Skeletal muscle tissue (tissue), 4 donors: Measurements from ENCODE around the gene RAB4A. TPM values are rescaled to one million over a fixed set of nuclear protein-coding genes. Genes with fewer than 3 reads are reported as not detected.
A peak's percentile ranks its signal among the peaks of the same experiment; 100 is the strongest.

Experiments
- H3K27ac ChIP-seq: one replicate; pipeline ENCODE4 v1.7.0; 2013; ENCODE audit warnings: mild to moderate bottlenecking, low read depth, low read length, inconsistent platforms
- H3K27me3 ChIP-seq, 3 donors: one replicate each; pipeline ENCODE4 v1.7.0; 2013; ENCODE audit warnings: low read length in 3 of 3; ENCODE audit not compliant: control insufficient read depth in 3 of 3, insufficient read depth in 3 of 3
- H3K36me3 ChIP-seq, 3 donors: one replicate each; pipeline ENCODE4 v1.7.0; 2013; ENCODE audit warnings: low read length in 3 of 3; ENCODE audit not compliant: control insufficient read depth in 3 of 3, insufficient read depth in 3 of 3
- H3K4me1 ChIP-seq, 3 donors: one replicate each; pipeline ENCODE4 v1.7.0; 2013; ENCODE audit warnings: low read length in 3 of 3, mild to moderate bottlenecking in 3 of 3; ENCODE audit not compliant: control insufficient read depth in 3 of 3, insufficient read depth in 3 of 3
- H3K4me3 ChIP-seq, 3 donors: one replicate each; pipeline ENCODE4 v1.7.0; 2013; ENCODE audit warnings: low read length in 3 of 3
- H3K9ac ChIP-seq, 3 donors: one replicate each; pipeline ENCODE4 v1.7.0; 2013; ENCODE audit warnings: low read length in 3 of 3, mild to moderate bottlenecking in 3 of 3, moderate library complexity in 2 of 3, low read depth in 1 of 3
- H3K9me3 ChIP-seq, 3 donors: one replicate each; pipeline ENCODE4 v1.7.0; 2013; ENCODE audit warnings: low read length in 3 of 3; ENCODE audit not compliant: control insufficient read depth in 3 of 3
- total RNA-seq: library from RNA; depleted of rRNA; stranded (reverse); fragments of >200 nt; gene quantifications from one replicate; pipeline ENCODE4 v1.2.3, GENCODE V29; 2014
- donor health status: Osteomylitis.

The RAB4A gene
- total RNA-seq, 1 donor from 2014 or later, result 25.1 TPM

DNA sequence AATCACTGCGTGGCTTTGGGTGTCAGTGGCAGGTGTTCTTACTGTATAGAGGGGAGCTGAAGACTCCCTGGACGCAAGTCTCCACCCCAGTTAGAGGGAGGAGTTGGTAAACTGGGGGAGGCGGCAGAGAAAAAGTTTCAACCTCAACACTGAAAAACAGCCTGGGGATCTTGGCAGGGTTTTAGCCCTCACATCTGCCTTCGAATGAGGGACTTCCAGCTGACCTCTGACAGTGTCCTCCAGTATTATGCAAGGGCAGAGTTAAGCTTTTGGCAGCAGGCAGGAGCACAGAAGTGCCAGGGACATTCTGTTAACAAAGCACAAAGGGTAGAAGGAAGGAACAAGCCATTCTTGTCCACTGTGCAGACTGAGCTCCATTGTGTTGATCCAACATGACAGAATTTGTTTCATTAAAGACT lies 41.2 kb upstream of the RAB4A start:
- Histone ChIP-seq H3K27ac (peak overlapping the region; percentile 67), H3K9me3 (no peaks in the 10 kb centered on the region), H3K36me3 (no peaks in the 10 kb centered on the region), H3K4me1 (peaks cover 20 to 31% (median 25%) of the 10 kb centered on the region in 3 donors), H3K4me3 (peak overlapping the region; percentile 33 to 68 (median 56)), H3K27me3 (no peaks in the 10 kb centered on the region), H3K9ac (peak overlapping the region in 2 of 3 donors; percentile 45 to 77)

GRCh38 chr1:229230140-229230892 lies 40.6 kb upstream of the RAB4A start:
- Histone ChIP-seq H3K9ac (peak overlapping the region; percentile 19 to 77 (median 27)), H3K4me3 (peak overlapping the region; percentile 11 to 56 (median 33)), H3K36me3 (no peaks in the 10 kb centered on the region), H3K4me1 (peaks cover 20 to 31% (median 25%) of the 10 kb centered on the region in 3 donors), H3K27me3 (no peaks in the 10 kb centered on the region), H3K27ac (peak overlapping the region; percentile 67), H3K9me3 (no peaks in the 10 kb centered on the region)

GRCh38 chr1:229230893-229231753 lies 39.8 kb upstream of the RAB4A start:
- Histone ChIP-seq H3K9ac (no peak overlapping the region), H3K9me3 (no peaks in the 10 kb centered on the region), H3K4me3 (no peak overlapping the region), H3K27ac (peak overlapping the region; percentile 67), H3K27me3 (no peaks in the 10 kb centered on the region), H3K36me3 (no peaks in the 10 kb centered on the region), H3K4me1 (peaks cover 20 to 31% (median 25%) of the 10 kb centered on the region in 3 donors)

GRCh38 chr1:229231754-229232119 lies 39.2 kb upstream of the RAB4A start:
- H3K4me1 ChIP-seq, result peaks cover 20 to 31% (median 25%) of the 10 kb centered on the region in 3 donors
- no peak overlapping the region for H3K9ac ChIP-seq
- H3K27me3 ChIP-seq, result no peaks in the 10 kb centered on the region
- no peak overlapping the region for H3K27ac ChIP-seq
- no peaks in the 10 kb centered on the region for H3K9me3 ChIP-seq
- no peaks in the 10 kb centered on the region for H3K36me3 ChIP-seq
- H3K4me3 ChIP-seq, result no peak overlapping the region

- H3K9ac ChIP-seq, result no peak overlapping the region
- no peak overlapping the region for H3K27ac ChIP-seq
- peaks cover 11 to 18% (median 18%) of the 10 kb centered on the region in 3 donors for H3K4me1 ChIP-seq
- H3K9me3 ChIP-seq, result no peaks in the 10 kb centered on the region
- no peak overlapping the region for H3K4me3 ChIP-seq
- H3K36me3 ChIP-seq, result no peaks in the 10 kb centered on the region
- no peaks in the 10 kb centered on the region for H3K27me3 ChIP-seq
Observed at GRCh38 chr1:229234870-229235472, 35.9 kb upstream of the RAB4A start.

DNA sequence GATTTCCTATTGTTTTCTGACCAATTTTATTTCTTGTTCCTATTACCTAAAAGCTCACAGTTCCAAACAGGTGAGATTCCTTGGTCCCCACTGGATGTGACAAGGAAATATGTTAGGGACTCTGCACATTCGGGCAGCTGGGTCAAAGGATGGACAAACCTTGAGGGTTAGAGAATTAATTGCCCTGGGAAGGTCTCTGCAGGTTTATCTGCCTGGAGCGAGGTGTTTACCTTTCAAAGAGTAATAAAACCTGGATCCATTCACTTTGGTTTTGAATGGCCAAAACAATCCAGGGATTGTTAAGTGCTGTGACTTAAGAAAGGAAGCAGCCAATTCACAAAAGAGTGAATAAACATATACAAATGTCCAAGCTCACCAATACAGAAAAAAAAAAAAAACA lies 33.6 kb upstream of the RAB4A start:
- Histone ChIP-seq H3K27me3 (no peaks in the 10 kb centered on the region), H3K4me3 (no peak overlapping the region), H3K4me1 (peaks cover 3 to 5% (median 3%) of the 10 kb centered on the region in 3 donors), H3K9me3 (no peaks in the 10 kb centered on the region), H3K9ac (no peak overlapping the region), H3K27ac (no peak overlapping the region), H3K36me3 (no peaks in the 10 kb centered on the region)

DNA sequence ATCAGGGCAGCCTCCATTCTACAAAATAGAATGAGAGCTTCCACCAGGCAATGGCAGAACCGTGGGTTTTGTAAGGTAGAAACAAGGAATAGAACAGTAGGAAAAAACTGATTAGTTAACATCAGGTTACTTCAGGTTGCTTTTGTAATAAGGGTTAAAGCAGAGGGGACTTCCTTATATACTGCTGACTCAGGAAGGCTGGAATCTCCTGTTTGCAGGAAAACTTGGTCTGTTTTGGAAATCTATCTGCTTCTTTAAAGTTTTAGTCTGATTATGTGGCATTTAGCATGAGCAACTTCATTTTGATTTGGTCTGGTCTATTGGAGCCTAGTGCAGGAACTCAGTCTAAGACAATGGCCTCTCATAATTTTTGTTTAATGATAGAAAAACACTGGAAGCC lies 32.7 kb upstream of the RAB4A start:
- Histone ChIP-seq H3K27ac (no peak overlapping the region), H3K4me1 (peaks cover 3 to 5% (median 3%) of the 10 kb centered on the region in 3 donors), H3K4me3 (no peak overlapping the region), H3K27me3 (no peaks in the 10 kb centered on the region), H3K36me3 (no peaks in the 10 kb centered on the region), H3K9me3 (peaks cover 0 to 3% (median 0%) of the 10 kb centered on the region in 3 donors), H3K9ac (no peak overlapping the region)

- Histone ChIP-seq H3K27ac (no peak overlapping the region), H3K9ac (no peak overlapping the region), H3K36me3 (no peaks in the 10 kb centered on the region), H3K4me1 (peaks cover 3 to 5% (median 3%) of the 10 kb centered on the region in 3 donors), H3K4me3 (no peak overlapping the region), H3K27me3 (no peaks in the 10 kb centered on the region), H3K9me3 (peaks cover 2 to 4% (median 3%) of the 10 kb centered on the region in 3 donors)
Observed at GRCh38 chr1:229238674-229239415, 32.1 kb upstream of the RAB4A start.

DNA sequence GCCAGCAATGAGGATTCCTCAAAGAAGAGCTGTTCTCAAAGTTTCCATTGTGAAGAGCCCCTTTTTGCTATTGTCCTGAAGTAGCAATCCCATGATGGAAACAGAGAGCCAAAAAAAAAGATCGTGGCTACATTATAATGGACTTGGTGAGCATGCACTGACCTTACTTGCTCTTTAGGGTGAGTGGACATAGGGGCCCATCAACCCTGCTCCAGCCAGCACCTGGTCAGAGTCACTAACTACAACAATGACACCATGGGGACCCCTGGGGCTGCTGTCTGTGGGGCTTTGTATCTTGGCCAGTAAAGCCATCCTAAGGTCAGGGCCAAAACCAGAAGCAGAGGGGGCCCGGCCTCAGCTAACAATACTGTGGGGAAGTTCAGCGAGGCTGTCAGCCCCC lies 30.4 kb upstream of the RAB4A start:
- Histone ChIP-seq H3K4me1 (peaks cover 3 to 5% (median 3%) of the 10 kb centered on the region in 3 donors), H3K36me3 (no peaks in the 10 kb centered on the region), H3K27ac (no peak overlapping the region), H3K4me3 (no peak overlapping the region), H3K9me3 (peaks cover 2 to 4% (median 3%) of the 10 kb centered on the region in 3 donors), H3K9ac (no peak overlapping the region), H3K27me3 (no peaks in the 10 kb centered on the region)
